Chondrocyte (in vitro differentiated cells): ENCODE data around the gene TBCE. TPM values are rescaled to one million over a fixed set of nuclear protein-coding genes. Genes with fewer than 3 reads are reported as not detected.

ENCODE experiments used
- DNase-seq: peaks from one replicate; pipeline ENCODE4 v3.0.0; 2021; ENCODE audit warnings: mixed read lengths, low spot score
- H3K27ac Mint-ChIP-seq: one replicate; pipeline ENCODE4 v1.8.0; 2021; ENCODE audit warnings: mild to moderate bottlenecking, moderate library complexity, mixed read lengths; ENCODE audit not compliant: unreplicated experiment
- H3K27me3 Mint-ChIP-seq: 2 replicates; pipeline ENCODE4 v1.8.0; 2021; ENCODE audit warnings: low read depth, mixed read lengths
- H3K36me3 Mint-ChIP-seq: 2 replicates; pipeline ENCODE4 v1.8.0; 2021; ENCODE audit warnings: low read depth, mixed read lengths
- H3K4me1 Mint-ChIP-seq: 2 replicates; pipeline ENCODE4 v1.8.0; 2021; ENCODE audit warnings: low read depth, mild to moderate bottlenecking, mixed read lengths
- H3K4me3 Mint-ChIP-seq: one replicate; pipeline ENCODE4 v1.8.0; 2021; ENCODE audit warnings: mild to moderate bottlenecking, moderate library complexity, mixed read lengths; ENCODE audit not compliant: unreplicated experiment
- H3K9me3 Mint-ChIP-seq: 2 replicates; pipeline ENCODE4 v1.8.0; 2021; ENCODE audit warnings: low read depth, mixed read lengths
- CTCF ChIP-seq: fragments of 200-600 bp; sonication (generic); IDR thresholded peaks from 2 replicates; pipeline ENCODE4 v1.5.0; 2021; ENCODE audit warnings: antibody characterized with exemption, mild to moderate bottlenecking, moderate library complexity
- total RNA-seq: library from RNA; stranded (reverse); gene quantifications from 3 replicates; pipeline ENCODE4 v1.2.1, GENCODE V29; 2021

The TBCE gene
- total RNA-seq, 1 donor from 2014 or later, result 23.2 TPM

- no peak overlapping the region for H3K27ac Mint-ChIP-seq
- H3K4me1 Mint-ChIP-seq, result peaks cover 7% of the 10 kb centered on the region
- no peak overlapping the region for H3K4me3 Mint-ChIP-seq
- TF ChIP-seq CTCF, result peak; percentile 92
- DNase-seq, result no peak
- no peaks in the 10 kb centered on the region for H3K9me3 Mint-ChIP-seq
- H3K27me3 Mint-ChIP-seq, result no peaks in the 10 kb centered on the region
- H3K36me3 Mint-ChIP-seq, result peaks cover 2% of the 10 kb centered on the region
Observed at GRCh38 chr1:235417086-235417697, 50.0 kb downstream of the TBCE start.

GRCh38 chr1:235421751-235422150, 54.5 kb downstream of the TBCE start:
- no peaks in the 10 kb centered on the region for H3K27me3 Mint-ChIP-seq
- no peak for TF ChIP-seq CTCF

GRCh38 chr1:235423214-235423652, 56.0 kb downstream of the TBCE start:
- Mint-ChIP-seq H3K4me1 (no peaks in the 10 kb centered on the region), H3K36me3 (no peaks in the 10 kb centered on the region), H3K27ac (no peak overlapping the region), H3K9me3 (no peaks in the 10 kb centered on the region), H3K27me3 (no peaks in the 10 kb centered on the region), H3K4me3 (no peak overlapping the region)
- TF ChIP-seq CTCF, result no peak
- no peak for DNase-seq

More at GRCh38 chr1:235421751-235422150, 54.5 kb downstream of the TBCE start:
- no peak overlapping the region for H3K27ac Mint-ChIP-seq
- no peaks in the 10 kb centered on the region for H3K36me3 Mint-ChIP-seq
- no peak overlapping the region for H3K4me3 Mint-ChIP-seq
- DNase-seq, result no peak
- peaks cover 3% of the 10 kb centered on the region for H3K4me1 Mint-ChIP-seq
- H3K9me3 Mint-ChIP-seq, result no peaks in the 10 kb centered on the region

GRCh38 chr1:235424092-235424491, 56.9 kb downstream of the TBCE start:
- Mint-ChIP-seq H3K27ac (no peak overlapping the region), H3K27me3 (no peaks in the 10 kb centered on the region)
- TF ChIP-seq CTCF, result no peak

GRCh38 chr1:235425357-235425756, 58.1 kb downstream of the TBCE start:
- Mint-ChIP-seq H3K36me3 (no peaks in the 10 kb centered on the region), H3K9me3 (no peaks in the 10 kb centered on the region), H3K27ac (no peak overlapping the region), H3K4me3 (no peak overlapping the region), H3K4me1 (peaks cover 5% of the 10 kb centered on the region), H3K27me3 (no peaks in the 10 kb centered on the region)
- TF ChIP-seq CTCF, result no peak
- DNase-seq, result no peak

More at GRCh38 chr1:235424092-235424491, 56.9 kb downstream of the TBCE start:
- DNase-seq, result no peak
- Mint-ChIP-seq H3K36me3 (no peaks in the 10 kb centered on the region), H3K9me3 (no peaks in the 10 kb centered on the region), H3K4me1 (no peaks in the 10 kb centered on the region), H3K4me3 (no peak overlapping the region)
